ENCODE data around the gene LIMA1.
"Not testable (repeated sequence)": the region's sequence is repeated elsewhere in the genome, so short reads cannot be mapped to it uniquely, and the experiment has no call there.

The LIMA1 gene

DNA sequence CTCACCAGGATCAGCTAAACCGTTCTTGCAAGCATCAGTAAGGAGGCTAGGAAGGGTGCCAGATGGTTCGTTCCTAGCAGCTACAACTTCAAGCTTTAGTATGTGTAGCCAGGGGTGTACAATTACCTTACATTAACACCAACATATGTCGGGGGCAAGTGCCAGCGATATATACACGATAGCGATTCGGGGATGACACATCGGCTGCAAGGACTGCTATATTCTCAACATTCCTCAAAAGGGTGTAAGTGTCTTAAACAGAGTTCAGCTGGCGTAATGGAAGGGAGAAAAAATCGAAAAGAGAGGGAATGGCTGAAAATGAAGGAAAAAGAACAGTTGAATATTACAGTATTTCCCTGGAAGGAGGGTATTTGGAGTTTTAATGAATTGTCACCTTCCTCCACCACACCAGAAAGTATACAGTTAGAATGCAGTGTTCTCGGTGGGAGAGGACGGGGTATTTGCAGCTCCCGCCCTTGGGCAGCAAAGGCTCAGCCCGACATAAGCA is 545 bp downstream of the LIMA1 start:
- Histone ChIP-seq H3K4me1 (ENCODE audit: control insufficient read depth in 1 of 2, insufficient read depth in 2 of 2, low read length in 2 of 2) (peaks cover 0 to 4% of the 10 kb centered on the region in 2 donors), H3K27ac (ENCODE audit: low read length) (peak overlapping the region; percentile 82)

DNA sequence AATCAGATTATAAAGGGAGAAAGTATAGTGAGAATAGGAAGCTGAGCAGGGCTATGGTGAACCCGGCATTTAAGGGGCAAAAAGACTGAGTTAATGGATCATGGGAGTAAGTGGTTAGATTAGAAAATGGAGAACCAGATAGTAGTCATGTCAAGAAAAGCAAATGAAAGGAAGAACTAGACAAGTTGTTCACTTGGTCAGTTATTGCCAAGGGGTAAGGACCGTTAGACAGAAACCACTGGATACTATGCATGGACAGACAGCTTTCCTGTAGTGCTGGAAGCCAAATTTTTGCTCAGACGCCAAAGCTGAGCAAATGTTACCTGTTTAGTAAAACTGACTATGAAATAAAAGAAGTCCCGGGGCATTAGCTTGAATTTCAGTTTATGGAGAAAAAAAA is 3.8 kb downstream of the LIMA1 start:
- no peaks in the 10 kb centered on the region for H3K27me3 ChIP-seq (ENCODE audit: low read depth, low read length)
- no peaks in the 10 kb centered on the region for H3K9me3 ChIP-seq (ENCODE audit: control insufficient read depth in 1 of 2, low read length in 2 of 2)
- no peak overlapping the region for H3K27ac ChIP-seq (ENCODE audit: low read length)
- H3K36me3 ChIP-seq (ENCODE audit: control insufficient read depth in 1 of 2, insufficient read depth in 2 of 2, low read length in 2 of 2) = no peaks in the 10 kb centered on the region
- H3K4me3 ChIP-seq (ENCODE audit: low read depth in 1 of 2, low read length in 2 of 2) = no peak overlapping the region
- H3K4me1 ChIP-seq (ENCODE audit: control insufficient read depth in 1 of 2, insufficient read depth in 2 of 2, low read length in 2 of 2) = peaks cover 0 to 4% of the 10 kb centered on the region in 2 donors

More for the DNA sequence above, 545 bp downstream of the LIMA1 start:
- H3K4me3 ChIP-seq (ENCODE audit: low read depth in 1 of 2, low read length in 2 of 2) = peak overlapping the region; percentile 90 to 97
- H3K36me3 ChIP-seq (ENCODE audit: control insufficient read depth in 1 of 2, insufficient read depth in 2 of 2, low read length in 2 of 2) = no peaks in the 10 kb centered on the region
- no peaks in the 10 kb centered on the region for H3K27me3 ChIP-seq (ENCODE audit: low read depth, low read length)
- no peaks in the 10 kb centered on the region for H3K9me3 ChIP-seq (ENCODE audit: control insufficient read depth in 1 of 2, low read length in 2 of 2)

DNA sequence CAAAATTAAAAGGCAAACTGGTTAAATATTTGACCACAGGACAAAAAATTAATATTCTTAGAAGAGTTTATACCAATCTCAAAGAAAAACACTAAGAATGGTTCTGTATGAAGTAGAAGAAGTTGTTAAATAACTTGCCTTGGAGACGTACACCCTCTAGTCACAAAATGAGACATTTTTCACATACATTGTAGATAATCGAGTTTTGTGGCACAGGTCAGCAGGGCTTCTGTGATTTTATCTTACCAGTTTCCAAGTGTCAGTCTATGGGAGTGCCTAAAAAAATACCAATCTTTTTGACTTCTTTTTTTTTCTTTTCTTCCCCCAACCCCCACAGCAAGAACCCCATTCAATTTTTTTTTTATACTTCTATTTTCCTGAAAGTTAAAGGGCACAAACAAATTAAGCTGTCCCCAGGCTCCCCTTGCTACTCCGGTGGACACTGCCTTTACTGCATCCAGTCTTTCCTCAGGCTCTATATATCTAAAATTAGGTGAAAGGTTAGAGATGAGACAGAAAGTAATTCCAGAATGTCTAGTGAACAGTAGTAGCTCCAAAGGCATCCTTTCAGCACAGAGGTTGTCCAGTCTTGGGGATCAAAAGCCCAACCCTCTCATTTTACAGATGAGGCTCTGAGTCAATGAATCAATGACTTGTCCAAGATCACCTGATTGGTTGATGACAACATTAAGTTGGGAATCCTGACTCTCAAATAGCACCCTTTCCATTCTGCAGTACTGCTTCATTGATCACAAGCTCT is 6.2 kb downstream of the LIMA1 start:
- H3K9me3 ChIP-seq (ENCODE audit: control insufficient read depth in 1 of 2, low read length in 2 of 2) = no peaks in the 10 kb centered on the region
- H3K4me1 ChIP-seq (ENCODE audit: control insufficient read depth in 1 of 2, insufficient read depth in 2 of 2, low read length in 2 of 2) = peaks cover 0 to 3% of the 10 kb centered on the region in 2 donors
- peak overlapping the region; percentile 33 for H3K27ac ChIP-seq (ENCODE audit: low read length)
- no peak overlapping the region for H3K4me3 ChIP-seq (ENCODE audit: low read depth in 1 of 2, low read length in 2 of 2)
- no peaks in the 10 kb centered on the region for H3K27me3 ChIP-seq (ENCODE audit: low read depth, low read length)
- no peaks in the 10 kb centered on the region for H3K36me3 ChIP-seq (ENCODE audit: control insufficient read depth in 1 of 2, insufficient read depth in 2 of 2, low read length in 2 of 2)

DNA sequence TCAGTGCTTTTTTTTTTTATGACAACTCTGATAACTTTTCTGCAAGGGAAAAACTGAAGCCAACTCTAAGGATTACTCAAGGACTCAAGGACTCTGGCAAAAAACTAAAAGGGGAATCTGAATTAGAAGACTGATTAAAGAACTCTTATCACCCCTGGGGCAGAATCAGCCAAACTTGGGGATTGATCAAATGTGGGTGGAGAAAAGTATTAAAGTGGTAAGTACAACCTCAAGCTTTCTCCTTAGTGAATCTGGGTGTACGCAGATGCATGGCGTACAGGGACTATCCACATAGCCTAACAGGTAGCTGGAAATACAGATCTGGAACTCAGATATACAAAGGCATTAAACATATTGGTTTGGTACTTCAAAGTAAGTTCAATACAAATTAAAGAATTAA is 7.3 kb downstream of the LIMA1 start:
- H3K36me3 ChIP-seq (ENCODE audit: control insufficient read depth in 1 of 2, insufficient read depth in 2 of 2, low read length in 2 of 2) = no peaks in the 10 kb centered on the region
- no peaks in the 10 kb centered on the region for H3K9me3 ChIP-seq (ENCODE audit: control insufficient read depth in 1 of 2, low read length in 2 of 2)
- no peaks in the 10 kb centered on the region for H3K27me3 ChIP-seq (ENCODE audit: low read depth, low read length)
- H3K27ac ChIP-seq (ENCODE audit: low read length) = peak overlapping the region; percentile 75
- no peak overlapping the region for H3K4me3 ChIP-seq (ENCODE audit: low read depth in 1 of 2, low read length in 2 of 2)
- H3K4me1 ChIP-seq (ENCODE audit: control insufficient read depth in 1 of 2, insufficient read depth in 2 of 2, low read length in 2 of 2) = peaks cover 0 to 7% of the 10 kb centered on the region in 2 donors

DNA sequence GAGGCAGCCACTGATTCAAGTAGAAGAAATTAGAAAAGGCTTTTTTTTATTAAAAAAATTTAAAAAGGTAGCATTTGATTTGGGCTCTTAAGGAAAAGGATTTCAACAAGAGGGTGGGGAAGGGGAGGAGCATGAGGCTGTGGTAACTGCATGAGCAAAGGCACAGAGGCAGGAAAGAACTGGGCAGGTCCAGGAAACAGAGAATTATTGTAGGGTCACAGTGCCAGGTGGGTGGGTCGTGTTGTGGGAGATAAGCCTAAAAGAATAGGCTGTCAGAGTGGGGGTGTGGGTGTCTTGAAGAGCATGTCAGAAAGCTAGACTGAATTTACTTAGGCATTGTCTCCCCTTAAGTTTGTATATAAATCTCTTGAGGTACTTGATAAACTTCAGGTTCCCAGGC is 7.8 kb downstream of the LIMA1 start:
- Histone ChIP-seq H3K9me3 (ENCODE audit: control insufficient read depth in 1 of 2, low read length in 2 of 2) (no peaks in the 10 kb centered on the region), H3K36me3 (ENCODE audit: control insufficient read depth in 1 of 2, insufficient read depth in 2 of 2, low read length in 2 of 2) (no peaks in the 10 kb centered on the region), H3K4me3 (ENCODE audit: low read depth in 1 of 2, low read length in 2 of 2) (no peak overlapping the region), H3K27ac (ENCODE audit: low read length) (peak overlapping the region; percentile 60), H3K27me3 (ENCODE audit: low read depth, low read length) (no peaks in the 10 kb centered on the region), H3K4me1 (ENCODE audit: control insufficient read depth in 1 of 2, insufficient read depth in 2 of 2, low read length in 2 of 2) (peaks cover 0 to 7% of the 10 kb centered on the region in 2 donors)

DNA sequence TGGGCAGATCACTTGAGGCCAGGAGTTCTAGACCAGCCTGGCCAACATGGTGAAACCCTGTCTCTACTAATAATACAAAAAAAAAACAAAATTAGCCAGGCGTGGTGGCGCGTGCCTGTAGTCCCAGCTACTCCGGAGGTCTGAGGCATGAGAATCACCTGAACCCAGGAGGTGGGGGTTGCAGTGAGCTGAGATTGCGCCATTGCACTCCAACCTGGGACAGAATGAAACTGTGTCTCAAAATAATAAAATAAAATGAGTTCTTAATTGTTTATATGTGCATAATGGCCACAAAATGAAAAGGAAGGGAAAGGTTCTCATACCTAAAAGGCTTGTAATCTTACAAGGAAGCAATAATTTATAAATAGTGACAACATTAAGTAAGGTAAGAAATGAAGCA is 8.2 kb downstream of the LIMA1 start:
- not testable (repeated sequence) for H3K9me3 ChIP-seq (ENCODE audit: control insufficient read depth in 1 of 2, low read length in 2 of 2); H3K36me3 ChIP-seq (ENCODE audit: control insufficient read depth in 1 of 2, insufficient read depth in 2 of 2, low read length in 2 of 2); H3K27me3 ChIP-seq (ENCODE audit: low read depth, low read length); H3K4me3 ChIP-seq (ENCODE audit: low read depth in 1 of 2, low read length in 2 of 2); H3K4me1 ChIP-seq (ENCODE audit: control insufficient read depth in 1 of 2, insufficient read depth in 2 of 2, low read length in 2 of 2)
- H3K27ac ChIP-seq (ENCODE audit: low read length) = peak overlapping the region; percentile 60

DNA sequence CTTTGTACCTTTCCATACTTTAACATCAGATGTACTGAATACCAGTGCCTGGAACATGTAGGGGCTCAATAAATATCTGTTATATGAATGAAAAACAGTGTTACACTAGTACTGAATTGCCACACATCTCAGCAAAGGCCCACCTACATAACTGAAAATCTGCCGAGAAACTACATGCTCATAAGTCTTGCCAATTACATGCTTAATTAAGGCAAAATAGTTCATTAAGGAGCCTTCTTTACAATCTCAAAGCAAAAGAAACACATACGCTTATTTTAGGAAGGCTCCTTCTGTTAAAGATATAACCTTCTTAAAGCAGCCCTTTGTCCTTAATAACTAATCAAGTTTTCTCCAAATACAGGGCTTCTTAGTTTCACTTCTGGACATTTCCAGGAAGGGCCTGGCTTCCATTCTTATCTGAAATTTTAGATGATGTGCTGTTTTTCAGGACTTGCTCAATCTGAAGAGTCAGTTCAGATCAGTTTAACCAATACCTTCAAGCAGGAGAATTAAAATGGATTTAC is 11.5 kb downstream of the LIMA1 start:
- H3K9me3 ChIP-seq (ENCODE audit: control insufficient read depth in 1 of 2, low read length in 2 of 2) = no peaks in the 10 kb centered on the region
- H3K4me1 ChIP-seq (ENCODE audit: control insufficient read depth in 1 of 2, insufficient read depth in 2 of 2, low read length in 2 of 2) = peaks cover 0 to 7% of the 10 kb centered on the region in 2 donors
- no peaks in the 10 kb centered on the region for H3K27me3 ChIP-seq (ENCODE audit: low read depth, low read length)
- H3K36me3 ChIP-seq (ENCODE audit: control insufficient read depth in 1 of 2, insufficient read depth in 2 of 2, low read length in 2 of 2) = no peaks in the 10 kb centered on the region
- H3K27ac ChIP-seq (ENCODE audit: low read length) = peak overlapping the region; percentile 87
- H3K4me3 ChIP-seq (ENCODE audit: low read depth in 1 of 2, low read length in 2 of 2) = peak overlapping the region; percentile 14 to 40

DNA sequence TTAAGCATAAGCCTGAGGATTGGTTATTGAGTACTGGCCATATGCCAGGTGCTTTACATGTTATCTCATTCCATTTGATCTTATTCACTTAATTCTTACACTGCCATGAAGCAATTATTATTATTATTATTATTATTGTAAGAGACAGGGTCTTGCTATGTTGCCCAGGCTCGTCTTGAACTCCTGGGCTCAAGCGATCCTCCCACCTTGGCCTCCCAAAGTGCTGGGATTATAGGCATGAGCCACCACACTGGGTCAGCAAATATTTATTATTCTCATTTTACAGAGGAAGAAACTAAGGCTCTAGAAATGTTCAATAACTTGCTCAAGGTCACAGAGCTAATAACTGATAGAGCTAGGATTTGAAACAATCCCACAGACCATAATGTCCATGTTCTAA is 14.8 kb downstream of the LIMA1 start:
- Histone ChIP-seq H3K9me3 (ENCODE audit: control insufficient read depth in 1 of 2, low read length in 2 of 2) (no peaks in the 10 kb centered on the region), H3K36me3 (ENCODE audit: control insufficient read depth in 1 of 2, insufficient read depth in 2 of 2, low read length in 2 of 2) (no peaks in the 10 kb centered on the region), H3K27ac (ENCODE audit: low read length) (no peak overlapping the region)

DNA sequence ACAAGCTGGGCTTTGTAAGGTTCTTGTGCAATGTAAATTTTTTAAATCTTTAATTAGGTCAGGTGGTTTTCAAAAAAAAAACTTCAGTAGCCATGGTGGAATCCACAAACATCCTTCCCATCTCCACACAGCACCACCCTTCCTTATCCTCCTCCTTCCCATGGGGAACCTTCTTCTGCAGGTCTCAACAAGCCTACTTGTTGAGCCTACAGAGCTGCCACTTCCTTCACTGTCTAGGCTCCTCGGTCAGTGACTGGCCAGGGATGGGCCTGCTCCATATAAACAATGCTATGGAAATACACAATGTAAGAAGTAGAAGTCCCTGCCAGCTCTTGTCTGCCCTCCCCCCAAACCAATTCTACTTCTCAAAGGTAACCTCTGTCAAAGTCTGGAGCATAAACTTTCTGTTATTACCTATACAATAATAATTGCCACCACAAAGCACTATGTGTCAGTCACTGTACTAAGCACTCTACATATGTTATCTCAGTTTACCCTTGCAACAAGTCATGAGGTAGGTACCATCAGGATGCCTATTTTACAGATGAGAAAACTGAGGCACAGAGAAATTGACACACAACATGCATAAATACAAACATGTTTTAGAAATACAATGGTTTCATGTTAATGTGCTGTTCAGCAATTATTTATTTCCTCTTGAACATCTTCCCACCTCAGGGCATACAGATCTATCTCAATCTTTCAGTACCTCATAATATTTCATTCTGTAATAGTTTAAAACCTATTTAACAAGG is 17.4 kb downstream of the LIMA1 start:
- no peak overlapping the region for H3K4me3 ChIP-seq (ENCODE audit: low read depth in 1 of 2, low read length in 2 of 2)
- no peaks in the 10 kb centered on the region for H3K4me1 ChIP-seq (ENCODE audit: control insufficient read depth in 1 of 2, insufficient read depth in 2 of 2, low read length in 2 of 2)

More for the DNA sequence above, 14.8 kb downstream of the LIMA1 start:
- Histone ChIP-seq H3K27me3 (ENCODE audit: low read depth, low read length) (no peaks in the 10 kb centered on the region), H3K4me1 (ENCODE audit: control insufficient read depth in 1 of 2, insufficient read depth in 2 of 2, low read length in 2 of 2) (peaks cover 0 to 4% of the 10 kb centered on the region in 2 donors), H3K4me3 (ENCODE audit: low read depth in 1 of 2, low read length in 2 of 2) (no peak overlapping the region)

DNA sequence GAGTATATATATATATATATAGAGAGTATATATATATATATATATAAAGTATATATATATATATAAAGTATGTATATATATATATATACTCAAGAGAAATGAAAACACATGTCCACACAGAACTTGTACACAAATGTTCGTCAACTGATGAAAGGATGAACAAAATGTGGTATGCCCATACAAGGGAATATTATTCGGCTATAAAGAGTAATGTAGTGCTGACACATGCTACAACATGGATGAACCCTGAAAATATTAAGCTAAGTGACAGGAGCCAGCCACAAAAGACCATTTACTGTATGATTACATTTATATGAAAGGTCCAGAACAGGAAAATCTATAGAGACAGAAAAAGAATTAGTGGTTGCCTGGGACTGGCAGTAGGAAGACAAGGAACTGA is 19.5 kb downstream of the LIMA1 start:
- H3K36me3 ChIP-seq (ENCODE audit: control insufficient read depth in 1 of 2, insufficient read depth in 2 of 2, low read length in 2 of 2) = no peaks in the 10 kb centered on the region

More for the DNA sequence above, 17.4 kb downstream of the LIMA1 start:
- Histone ChIP-seq H3K27ac (ENCODE audit: low read length) (no peak overlapping the region), H3K9me3 (ENCODE audit: control insufficient read depth in 1 of 2, low read length in 2 of 2) (no peaks in the 10 kb centered on the region), H3K27me3 (ENCODE audit: low read depth, low read length) (no peaks in the 10 kb centered on the region), H3K36me3 (ENCODE audit: control insufficient read depth in 1 of 2, insufficient read depth in 2 of 2, low read length in 2 of 2) (no peaks in the 10 kb centered on the region)

DNA sequence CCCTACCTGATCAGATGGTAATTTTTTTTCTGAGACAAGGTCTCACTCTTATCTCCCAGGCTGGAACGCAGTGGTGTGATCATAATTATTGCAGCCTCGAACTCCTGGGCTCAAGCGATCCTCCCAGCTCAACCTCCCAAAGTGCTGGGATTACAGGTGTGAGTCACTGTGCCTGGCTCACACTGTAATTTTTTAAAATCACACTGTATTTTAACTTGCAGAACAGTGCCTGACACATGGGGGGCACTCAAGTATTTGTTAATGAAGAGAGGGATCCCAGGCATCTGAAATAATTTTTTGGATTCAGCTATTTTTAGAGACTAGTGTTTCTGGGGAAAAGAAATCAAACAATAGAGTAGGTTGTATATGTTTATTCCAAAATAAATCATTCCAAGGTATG is 21.7 kb downstream of the LIMA1 start:
- H3K4me3 ChIP-seq (ENCODE audit: low read depth in 1 of 2, low read length in 2 of 2) = no peak overlapping the region
- peaks cover 11 to 14% of the 10 kb centered on the region in 2 donors for H3K4me1 ChIP-seq (ENCODE audit: control insufficient read depth in 1 of 2, insufficient read depth in 2 of 2, low read length in 2 of 2)
- H3K27ac ChIP-seq (ENCODE audit: low read length) = no peak overlapping the region

More for the DNA sequence above, 19.5 kb downstream of the LIMA1 start:
- H3K9me3 ChIP-seq (ENCODE audit: control insufficient read depth in 1 of 2, low read length in 2 of 2) = no peaks in the 10 kb centered on the region
- H3K4me3 ChIP-seq (ENCODE audit: low read depth in 1 of 2, low read length in 2 of 2) = no peak overlapping the region
- no peak overlapping the region for H3K27ac ChIP-seq (ENCODE audit: low read length)
- no peaks in the 10 kb centered on the region for H3K27me3 ChIP-seq (ENCODE audit: low read depth, low read length)
- no peaks in the 10 kb centered on the region for H3K4me1 ChIP-seq (ENCODE audit: control insufficient read depth in 1 of 2, insufficient read depth in 2 of 2, low read length in 2 of 2)

More for the DNA sequence above, 21.7 kb downstream of the LIMA1 start:
- Histone ChIP-seq H3K27me3 (ENCODE audit: low read depth, low read length) (no peaks in the 10 kb centered on the region), H3K36me3 (ENCODE audit: control insufficient read depth in 1 of 2, insufficient read depth in 2 of 2, low read length in 2 of 2) (no peaks in the 10 kb centered on the region), H3K9me3 (ENCODE audit: control insufficient read depth in 1 of 2, low read length in 2 of 2) (no peaks in the 10 kb centered on the region)
